H1 (cell line): ENCODE data around the gene CFD.

Experiments used
- BCL11A ChIP-seq, 2 experiments: IDR thresholded peaks; one replicate each; pipeline ENCODE4 v1.6.1; 2011; ENCODE audit warnings: low read depth in 2 of 2, low read length in 2 of 2, mild to moderate bottlenecking in 2 of 2
- CBX8 ChIP-seq: fragments of 300-800, 300-1000 bp; sonication (generic); IDR thresholded peaks from 2 replicates; pipeline ENCODE4 v1.7.1; 2016; ENCODE audit warnings: low read depth, low read length, borderline replicate concordance
- EP300 ChIP-seq, 2 experiments: IDR thresholded peaks; 1 replicate in 1 of 2; 2 replicates in 1 of 2; pipeline ENCODE4 v1.6.1; 2011 to 2012; ENCODE audit warnings: low read depth in 2 of 2, low read length in 2 of 2, mild to moderate bottlenecking in 2 of 2, borderline replicate concordance in 1 of 2, inconsistent platforms in 1 of 2, moderate library complexity in 1 of 2
- EZH2 ChIP-seq: fragments of 200-600 bp; sonication (generic); IDR thresholded peaks from 2 replicates; pipeline ENCODE4 v1.7.1; 2012; ENCODE audit warnings: low read depth, mild to moderate bottlenecking, moderate library complexity, low read length, inconsistent platforms; ENCODE audit not compliant: severe bottlenecking
- RAD21 ChIP-seq, 2 experiments: IDR thresholded peaks in 1 of 2; conservative IDR thresholded peaks in 1 of 2; 2 replicates each; pipeline ENCODE4 v1.6.1; 2011; ENCODE audit warnings: low read depth in 2 of 2, low read length in 2 of 2, improper control_type of control experiment in 1 of 2, inconsistent platforms in 1 of 2, mild to moderate bottlenecking in 1 of 2, moderate library complexity in 1 of 2
- TAF1 ChIP-seq: IDR thresholded peaks from 2 replicates; pipeline ENCODE4 v1.6.1; 2011; ENCODE audit warnings: mild to moderate bottlenecking, low read depth, low read length
- YY1 ChIP-seq: IDR thresholded peaks from 2 replicates; pipeline ENCODE4 v1.6.1; 2011; ENCODE audit warnings: low read depth, mild to moderate bottlenecking, low read length
- TF ChIP-seq, protein P1 (sequence below), 3 experiments: IDR thresholded peaks; 1 replicate in 2 of 3; 2 replicates in 1 of 3; pipeline versions ENCODE4 v1.5.1 to v1.6.1; 2011; ENCODE audit warnings: low read length in 3 of 3, mild to moderate bottlenecking in 3 of 3, inconsistent platforms in 2 of 3, low read depth in 1 of 3, moderate library complexity in 1 of 3; ENCODE audit not compliant: insufficient read depth in 1 of 3; ENCODE audit errors: control extremely low read depth in 1 of 3

DNA sequence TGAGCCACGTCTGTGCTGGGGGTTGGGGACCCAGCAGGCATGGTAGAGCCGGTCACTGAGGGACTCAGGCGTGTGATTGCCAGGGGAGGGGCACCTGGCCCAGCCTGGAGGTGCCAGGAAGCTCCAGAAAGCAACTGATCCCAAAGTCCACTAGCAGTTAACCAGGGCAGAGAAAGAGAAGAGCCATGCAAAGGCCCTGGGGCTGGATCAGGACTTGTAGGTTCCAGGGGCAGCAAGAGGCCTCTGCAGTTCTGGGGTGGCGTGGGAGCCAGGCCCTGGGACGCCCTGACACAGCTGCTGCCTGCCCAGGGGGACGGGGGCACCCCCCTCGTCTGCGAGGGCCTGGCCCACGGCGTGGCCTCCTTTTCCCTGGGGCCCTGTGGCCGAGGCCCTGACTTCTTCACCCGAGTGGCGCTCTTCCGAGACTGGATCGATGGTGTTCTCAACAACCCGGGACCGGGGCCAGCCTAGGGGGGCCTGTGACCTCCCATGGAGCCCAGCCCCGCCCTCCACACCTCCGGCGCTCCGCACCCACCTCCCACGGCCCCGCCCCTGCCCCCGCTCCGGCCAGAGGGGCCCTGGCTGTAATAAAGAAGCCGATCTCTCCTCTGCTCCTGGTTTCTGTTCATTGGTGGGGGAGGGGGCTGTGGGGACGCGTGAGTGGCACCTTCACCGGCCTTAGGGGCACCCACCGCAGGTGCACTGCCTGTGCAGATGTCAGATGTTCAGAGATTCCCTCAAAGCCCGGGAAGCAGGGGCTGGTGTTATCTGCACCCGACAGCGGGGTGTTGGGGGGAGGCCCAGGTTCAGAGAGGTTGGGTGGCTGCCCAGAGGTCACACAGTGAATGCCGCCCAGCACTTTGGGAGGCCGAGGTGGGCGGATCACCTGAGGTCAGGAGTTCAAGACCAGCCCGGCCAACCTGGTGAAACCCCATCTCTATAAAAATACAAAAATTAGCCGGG, 27.8 kb upstream of the CFD start:
- TF ChIP-seq CBX8 = no peak
- TF ChIP-seq BCL11A (IDR thresholded peaks at IDR 0.05; ENCODE audit: low read depth in 2 of 2, low read length in 2 of 2) = no peak
- no peak for TF ChIP-seq YY1
- TF ChIP-seq EP300 (IDR thresholded peaks at IDR 0.05; ENCODE audit: borderline replicate concordance in 1 of 2, low read depth in 2 of 2, low read length in 2 of 2) = no peak
- TF ChIP-seq EZH2 = no peak
- TF ChIP-seq, protein P1, sequence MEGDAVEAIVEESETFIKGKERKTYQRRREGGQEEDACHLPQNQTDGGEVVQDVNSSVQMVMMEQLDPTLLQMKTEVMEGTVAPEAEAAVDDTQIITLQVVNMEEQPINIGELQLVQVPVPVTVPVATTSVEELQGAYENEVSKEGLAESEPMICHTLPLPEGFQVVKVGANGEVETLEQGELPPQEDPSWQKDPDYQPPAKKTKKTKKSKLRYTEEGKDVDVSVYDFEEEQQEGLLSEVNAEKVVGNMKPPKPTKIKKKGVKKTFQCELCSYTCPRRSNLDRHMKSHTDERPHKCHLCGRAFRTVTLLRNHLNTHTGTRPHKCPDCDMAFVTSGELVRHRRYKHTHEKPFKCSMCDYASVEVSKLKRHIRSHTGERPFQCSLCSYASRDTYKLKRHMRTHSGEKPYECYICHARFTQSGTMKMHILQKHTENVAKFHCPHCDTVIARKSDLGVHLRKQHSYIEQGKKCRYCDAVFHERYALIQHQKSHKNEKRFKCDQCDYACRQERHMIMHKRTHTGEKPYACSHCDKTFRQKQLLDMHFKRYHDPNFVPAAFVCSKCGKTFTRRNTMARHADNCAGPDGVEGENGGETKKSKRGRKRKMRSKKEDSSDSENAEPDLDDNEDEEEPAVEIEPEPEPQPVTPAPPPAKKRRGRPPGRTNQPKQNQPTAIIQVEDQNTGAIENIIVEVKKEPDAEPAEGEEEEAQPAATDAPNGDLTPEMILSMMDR (IDR thresholded peaks at IDR 0.05; ENCODE audit: control extremely low read depth in 1 of 3, insufficient read depth in 1 of 3, low read depth in 1 of 3, low read length in 3 of 3) = no peak
- no peak for TF ChIP-seq TAF1
- no peak for TF ChIP-seq RAD21 (IDR thresholded peaks at IDR 0.05 in 1 of 2, conservative IDR thresholded peaks at IDR 0.05 in 1 of 2; ENCODE audit: low read depth in 2 of 2, low read length in 2 of 2)
